ENCODE measurements around the gene TRRAP. TPM values are rescaled to one million over a fixed set of nuclear protein-coding genes. Genes with fewer than 3 reads are reported as not detected.
A peak's percentile ranks its signal among the peaks of the same experiment; 100 is the strongest.
"Not testable (repeated sequence)": the region's sequence is repeated elsewhere in the genome, so short reads cannot be mapped to it uniquely, and the experiment has no call there.

The TRRAP gene
- total RNA-seq, result 10 to 100 TPM; 59.1 to 69.5 TPM

GRCh38 chr7:98878365-98879197 lies at the start of gene TRRAP:
TSS of gene TRRAP (plus strand) at chr7:98878532. CDS start at chr7:98881151, 2,619 bp downstream.
- Mint-ChIP-seq H3K9me3 (no peaks in the 10 kb centered on the region), H3K27ac (peak within 1 kb of the TSS; percentile 94), H3K36me3 (ENCODE audit: low read depth) (peaks cover 43% of the 10 kb centered on the region), H3K4me3 (peak within 1 kb of the TSS; percentile 89), H3K4me1 (peaks cover 7% of the 10 kb centered on the region), H3K27me3 (no peaks in the 10 kb centered on the region)
- ATAC-seq (replicated peaks), result peak; percentile 70

- Mint-ChIP-seq H3K9me3 (no peaks in the 10 kb centered on the region), H3K4me3 (no peak overlapping the region), H3K27me3 (peaks cover 9% of the 10 kb centered on the region), H3K36me3 (ENCODE audit: low read depth) (no peaks in the 10 kb centered on the region), H3K27ac (no peak overlapping the region), H3K4me1 (no peaks in the 10 kb centered on the region)
- no peak for ATAC-seq (replicated peaks)
These were observed 47.3 kb upstream of the TRRAP start for GRCh38 chr7:98830972-98831548.

- Mint-ChIP-seq H3K27ac (no peak overlapping the region), H3K4me3 (no peak overlapping the region), H3K9me3 (no peaks in the 10 kb centered on the region), H3K36me3 (ENCODE audit: low read depth) (no peaks in the 10 kb centered on the region), H3K4me1 (no peaks in the 10 kb centered on the region), H3K27me3 (peaks cover 9% of the 10 kb centered on the region)
- ATAC-seq (replicated peaks), result no peak
These were observed 46.6 kb upstream of the TRRAP start for GRCh38 chr7:98831641-98832221.

- Mint-ChIP-seq H3K27ac (no peak overlapping the region), H3K9me3 (no peaks in the 10 kb centered on the region), H3K4me3 (no peak overlapping the region), H3K4me1 (no peaks in the 10 kb centered on the region), H3K36me3 (ENCODE audit: low read depth) (no peaks in the 10 kb centered on the region), H3K27me3 (peaks cover 5% of the 10 kb centered on the region)
- no peak for ATAC-seq (replicated peaks)
These were observed 45.3 kb upstream of the TRRAP start for GRCh38 chr7:98833022-98833421.

- no peaks in the 10 kb centered on the region for H3K9me3 Mint-ChIP-seq
- peaks cover 7% of the 10 kb centered on the region for H3K27me3 Mint-ChIP-seq
- H3K4me1 Mint-ChIP-seq, result no peaks in the 10 kb centered on the region
- no peaks in the 10 kb centered on the region for H3K36me3 Mint-ChIP-seq (ENCODE audit: low read depth)
- no peak for ATAC-seq (replicated peaks)
- H3K27ac Mint-ChIP-seq, result no peak overlapping the region
- no peak overlapping the region for H3K4me3 Mint-ChIP-seq
These were observed 43.4 kb upstream of the TRRAP start for GRCh38 chr7:98834949-98835348.

- no peak for ATAC-seq (replicated peaks)
These were observed 41.3 kb upstream of the TRRAP start for GRCh38 chr7:98836811-98837629.

GRCh38 chr7:98837630-98837972 lies 40.7 kb upstream of the TRRAP start:
- no peak for ATAC-seq (replicated peaks)
- Mint-ChIP-seq H3K9me3 (no peaks in the 10 kb centered on the region), H3K27me3 (peaks cover 7% of the 10 kb centered on the region), H3K4me1 (no peaks in the 10 kb centered on the region), H3K27ac (no peak overlapping the region), H3K36me3 (ENCODE audit: low read depth) (no peaks in the 10 kb centered on the region), H3K4me3 (no peak overlapping the region)

More at GRCh38 chr7:98836811-98837629, 41.3 kb upstream of the TRRAP start:
- H3K36me3 Mint-ChIP-seq (ENCODE audit: low read depth), result no peaks in the 10 kb centered on the region
- no peaks in the 10 kb centered on the region for H3K4me1 Mint-ChIP-seq
- H3K4me3 Mint-ChIP-seq, result no peak overlapping the region
- H3K27me3 Mint-ChIP-seq, result peaks cover 7% of the 10 kb centered on the region
- H3K9me3 Mint-ChIP-seq, result no peaks in the 10 kb centered on the region
- H3K27ac Mint-ChIP-seq, result no peak overlapping the region

GRCh38 chr7:98840096-98840495 lies 38.2 kb upstream of the TRRAP start:
- peaks cover 7% of the 10 kb centered on the region for H3K27me3 Mint-ChIP-seq
- H3K27ac Mint-ChIP-seq, result no peak overlapping the region
- no peak overlapping the region for H3K4me3 Mint-ChIP-seq
- H3K9me3 Mint-ChIP-seq, result no peaks in the 10 kb centered on the region
- H3K36me3 Mint-ChIP-seq (ENCODE audit: low read depth), result no peaks in the 10 kb centered on the region
- no peak for ATAC-seq (replicated peaks)
- H3K4me1 Mint-ChIP-seq, result no peaks in the 10 kb centered on the region

GRCh38 chr7:98840722-98841121 lies 37.6 kb upstream of the TRRAP start:
- H3K4me1 Mint-ChIP-seq, result no peaks in the 10 kb centered on the region
- peaks cover 7% of the 10 kb centered on the region for H3K27me3 Mint-ChIP-seq
- no peak overlapping the region for H3K27ac Mint-ChIP-seq

GRCh38 chr7:98841179-98841997 lies 36.9 kb upstream of the TRRAP start:
- Mint-ChIP-seq H3K9me3 (no peaks in the 10 kb centered on the region), H3K4me1 (no peaks in the 10 kb centered on the region), H3K4me3 (no peak overlapping the region), H3K27ac (no peak overlapping the region), H3K36me3 (ENCODE audit: low read depth) (no peaks in the 10 kb centered on the region), H3K27me3 (peaks cover 7% of the 10 kb centered on the region)
- peak; percentile 58 for ATAC-seq (replicated peaks)

More at GRCh38 chr7:98840722-98841121, 37.6 kb upstream of the TRRAP start:
- H3K4me3 Mint-ChIP-seq, result no peak overlapping the region
- no peak for ATAC-seq (replicated peaks)
- H3K36me3 Mint-ChIP-seq (ENCODE audit: low read depth), result no peaks in the 10 kb centered on the region
- H3K9me3 Mint-ChIP-seq, result no peaks in the 10 kb centered on the region

- not testable (repeated sequence) for H3K36me3 Mint-ChIP-seq (ENCODE audit: low read depth); H3K4me1 Mint-ChIP-seq; H3K4me3 Mint-ChIP-seq; H3K27me3 Mint-ChIP-seq; ATAC-seq (replicated peaks); H3K9me3 Mint-ChIP-seq; H3K27ac Mint-ChIP-seq
These were observed 35.8 kb upstream of the TRRAP start for GRCh38 chr7:98842552-98842951.

GRCh38 chr7:98848918-98849317 lies 29.4 kb upstream of the TRRAP start:
- no peak for ATAC-seq (replicated peaks)

GRCh38 chr7:98852826-98853225 lies 25.5 kb upstream of the TRRAP start:
- no peak overlapping the region for H3K27ac Mint-ChIP-seq
- H3K9me3 Mint-ChIP-seq, result peaks cover 3% of the 10 kb centered on the region
- H3K36me3 Mint-ChIP-seq (ENCODE audit: low read depth), result no peaks in the 10 kb centered on the region
- H3K27me3 Mint-ChIP-seq, result peaks cover 6% of the 10 kb centered on the region
- H3K4me1 Mint-ChIP-seq, result no peaks in the 10 kb centered on the region
- ATAC-seq (replicated peaks), result no peak
- no peak overlapping the region for H3K4me3 Mint-ChIP-seq

More at GRCh38 chr7:98848918-98849317, 29.4 kb upstream of the TRRAP start:
- Mint-ChIP-seq H3K27ac (no peak overlapping the region), H3K9me3 (peaks cover 3% of the 10 kb centered on the region), H3K4me1 (no peaks in the 10 kb centered on the region), H3K36me3 (ENCODE audit: low read depth) (no peaks in the 10 kb centered on the region), H3K27me3 (peaks cover 6% of the 10 kb centered on the region), H3K4me3 (no peak overlapping the region)

Data from activated T-helper 17 cell treated with anti-CD3 and anti-CD28 coated beads, Interleukin-2, amount 50 U/mL, for 72 hours (primary cell).